Mucosa of stomach (tissue), 1 donor: ENCODE data around the gene FMO1.

Source experiments
- H3K27me3 ChIP-seq: one replicate; pipeline ENCODE4 v1.7.0; 2013; ENCODE audit warnings: mild to moderate bottlenecking, low read length; ENCODE audit not compliant: control insufficient read depth, insufficient read depth
- H3K36me3 ChIP-seq: one replicate; pipeline ENCODE4 v1.7.0; 2013; ENCODE audit warnings: low read length; ENCODE audit not compliant: control insufficient read depth, insufficient read depth
- H3K4me1 ChIP-seq: one replicate; pipeline ENCODE4 v1.7.0; 2013; ENCODE audit warnings: mild to moderate bottlenecking, low read length; ENCODE audit not compliant: control insufficient read depth, insufficient read depth
- H3K4me3 ChIP-seq: one replicate; pipeline ENCODE4 v1.7.0; 2013; ENCODE audit warnings: low read length
- H3K9ac ChIP-seq: one replicate; pipeline ENCODE4 v1.7.0; 2013; ENCODE audit warnings: mild to moderate bottlenecking, low read length, moderate library complexity
- H3K9me3 ChIP-seq: one replicate; pipeline ENCODE4 v1.7.0; 2013; ENCODE audit warnings: mild to moderate bottlenecking, low read length, moderate library complexity; ENCODE audit not compliant: control insufficient read depth
- donor health status: Pancreatic carcinoma.

FMO1 gene, protein sequence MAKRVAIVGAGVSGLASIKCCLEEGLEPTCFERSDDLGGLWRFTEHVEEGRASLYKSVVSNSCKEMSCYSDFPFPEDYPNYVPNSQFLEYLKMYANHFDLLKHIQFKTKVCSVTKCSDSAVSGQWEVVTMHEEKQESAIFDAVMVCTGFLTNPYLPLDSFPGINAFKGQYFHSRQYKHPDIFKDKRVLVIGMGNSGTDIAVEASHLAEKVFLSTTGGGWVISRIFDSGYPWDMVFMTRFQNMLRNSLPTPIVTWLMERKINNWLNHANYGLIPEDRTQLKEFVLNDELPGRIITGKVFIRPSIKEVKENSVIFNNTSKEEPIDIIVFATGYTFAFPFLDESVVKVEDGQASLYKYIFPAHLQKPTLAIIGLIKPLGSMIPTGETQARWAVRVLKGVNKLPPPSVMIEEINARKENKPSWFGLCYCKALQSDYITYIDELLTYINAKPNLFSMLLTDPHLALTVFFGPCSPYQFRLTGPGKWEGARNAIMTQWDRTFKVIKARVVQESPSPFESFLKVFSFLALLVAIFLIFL

DNA sequence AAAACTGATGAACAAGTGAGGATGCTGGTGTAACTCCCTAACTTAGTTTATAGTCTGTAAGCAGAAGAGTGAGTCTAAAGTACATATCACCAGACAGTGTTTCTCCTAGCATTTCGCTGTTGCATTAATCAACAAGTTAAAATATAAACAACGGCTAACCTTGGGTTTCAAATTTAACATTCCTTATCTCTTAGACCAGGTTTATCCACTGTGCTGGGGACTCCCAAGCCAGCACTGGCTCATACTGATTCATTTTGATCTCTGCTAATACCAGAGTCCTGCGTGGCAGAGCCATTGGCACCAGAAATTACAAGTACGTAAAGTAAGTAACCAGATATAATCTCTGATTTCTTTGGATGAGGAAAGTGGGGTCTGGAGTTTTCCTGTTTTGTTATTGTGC is at the start of gene FMO1:
Gene FMO1 (plus strand): TSS at position 193 of the 400 bp plus-strand sequence. CDS start 9,594 bp downstream, outside the sequence.
- Histone ChIP-seq H3K4me1 (no peaks in the 10 kb centered on the region), H3K4me3 (no peak within 1 kb of the TSS), H3K27me3 (peaks cover 3% of the 10 kb centered on the region), H3K9ac (no peak within 1 kb of the TSS), H3K9me3 (no peaks in the 10 kb centered on the region), H3K36me3 (no peaks in the 10 kb centered on the region)

DNA sequence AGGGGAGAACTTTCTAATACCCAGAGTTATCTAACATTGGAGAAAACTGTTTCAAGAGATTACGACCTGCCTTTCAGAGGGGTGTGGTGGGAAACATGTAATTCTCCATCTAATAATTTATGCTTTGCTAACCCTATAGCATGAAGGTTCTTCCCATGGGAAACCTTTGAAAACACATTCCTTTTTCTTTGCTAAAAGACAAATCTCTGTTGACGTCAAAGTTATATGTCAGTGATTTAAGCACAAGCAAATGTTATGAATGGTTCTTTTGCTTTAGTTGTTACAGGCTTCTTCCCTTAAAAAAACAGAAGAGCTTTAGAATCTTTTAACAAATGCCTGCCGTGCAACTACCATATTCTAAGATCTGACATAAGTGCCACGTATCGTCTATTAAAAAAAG is 44.0 kb upstream of the FMO1 start:
- Histone ChIP-seq H3K27me3 (no peaks in the 10 kb centered on the region), H3K9me3 (no peaks in the 10 kb centered on the region), H3K36me3 (no peaks in the 10 kb centered on the region), H3K9ac (no peak overlapping the region), H3K4me3 (no peak overlapping the region), H3K4me1 (peaks cover 32% of the 10 kb centered on the region)

- Histone ChIP-seq H3K9ac (no peak overlapping the region), H3K9me3 (no peaks in the 10 kb centered on the region), H3K4me3 (no peak overlapping the region), H3K4me1 (peaks cover 32% of the 10 kb centered on the region), H3K27me3 (no peaks in the 10 kb centered on the region), H3K36me3 (no peaks in the 10 kb centered on the region)
Measured at GRCh38 chr1:171206204-171206977, 41.9 kb upstream of the FMO1 start.

DNA sequence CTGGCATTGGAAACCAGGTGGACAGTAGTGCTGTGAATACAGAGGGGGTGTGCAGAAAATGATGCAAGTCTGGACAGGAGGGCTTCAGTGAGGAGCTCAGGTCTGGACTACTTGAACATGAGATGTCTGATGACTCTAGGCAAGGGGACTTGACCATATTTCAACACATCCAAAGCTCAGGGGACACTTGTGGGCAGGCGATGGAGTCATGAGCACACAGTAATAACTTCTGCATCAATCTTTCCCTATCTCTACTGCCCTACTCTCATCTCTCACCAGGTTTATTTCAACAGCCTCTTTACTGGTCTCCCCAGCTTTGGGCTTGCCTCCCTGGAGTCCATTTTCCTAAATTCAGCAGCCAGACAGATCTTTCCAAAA is 41.3 kb upstream of the FMO1 start:
- H3K4me3 ChIP-seq = no peak overlapping the region
- H3K36me3 ChIP-seq = no peaks in the 10 kb centered on the region
- peaks cover 32% of the 10 kb centered on the region for H3K4me1 ChIP-seq

GRCh38 chr1:171207377-171207776 is 40.9 kb upstream of the FMO1 start:
- Histone ChIP-seq H3K4me1 (peaks cover 32% of the 10 kb centered on the region), H3K36me3 (no peaks in the 10 kb centered on the region), H3K4me3 (no peak overlapping the region), H3K27me3 (no peaks in the 10 kb centered on the region), H3K9me3 (no peaks in the 10 kb centered on the region), H3K9ac (no peak overlapping the region)

More for the DNA sequence above, 41.3 kb upstream of the FMO1 start:
- Histone ChIP-seq H3K9me3 (no peaks in the 10 kb centered on the region), H3K9ac (no peak overlapping the region), H3K27me3 (no peaks in the 10 kb centered on the region)

DNA sequence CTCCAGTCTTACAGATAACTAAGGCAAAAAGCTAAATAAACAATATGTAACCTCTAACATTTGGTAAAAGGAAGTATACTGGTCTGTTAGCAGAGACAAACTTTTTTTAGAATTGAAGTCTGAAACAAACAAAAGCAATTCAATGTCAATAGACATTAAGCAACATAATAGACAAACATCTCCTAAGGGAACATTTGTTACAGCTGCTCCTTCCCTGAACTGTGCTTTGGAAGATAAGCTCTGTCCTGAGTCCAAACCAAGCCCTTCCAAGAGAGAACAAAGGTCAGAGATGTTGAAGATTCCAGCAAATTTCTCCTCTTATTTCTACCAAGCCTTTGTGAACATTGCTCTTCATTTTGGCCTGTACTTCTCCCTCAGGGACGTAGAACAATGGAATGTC is 37.9 kb upstream of the FMO1 start:
- no peaks in the 10 kb centered on the region for H3K9me3 ChIP-seq
- H3K27me3 ChIP-seq = no peaks in the 10 kb centered on the region
- H3K4me1 ChIP-seq = peaks cover 25% of the 10 kb centered on the region
- H3K36me3 ChIP-seq = no peaks in the 10 kb centered on the region
- no peak overlapping the region for H3K4me3 ChIP-seq
- no peak overlapping the region for H3K9ac ChIP-seq

- Histone ChIP-seq H3K36me3 (no peaks in the 10 kb centered on the region), H3K4me3 (no peak overlapping the region), H3K9me3 (no peaks in the 10 kb centered on the region), H3K27me3 (no peaks in the 10 kb centered on the region), H3K9ac (no peak overlapping the region), H3K4me1 (peaks cover 3% of the 10 kb centered on the region)
Measured at GRCh38 chr1:171212607-171213351, 35.5 kb upstream of the FMO1 start.

DNA sequence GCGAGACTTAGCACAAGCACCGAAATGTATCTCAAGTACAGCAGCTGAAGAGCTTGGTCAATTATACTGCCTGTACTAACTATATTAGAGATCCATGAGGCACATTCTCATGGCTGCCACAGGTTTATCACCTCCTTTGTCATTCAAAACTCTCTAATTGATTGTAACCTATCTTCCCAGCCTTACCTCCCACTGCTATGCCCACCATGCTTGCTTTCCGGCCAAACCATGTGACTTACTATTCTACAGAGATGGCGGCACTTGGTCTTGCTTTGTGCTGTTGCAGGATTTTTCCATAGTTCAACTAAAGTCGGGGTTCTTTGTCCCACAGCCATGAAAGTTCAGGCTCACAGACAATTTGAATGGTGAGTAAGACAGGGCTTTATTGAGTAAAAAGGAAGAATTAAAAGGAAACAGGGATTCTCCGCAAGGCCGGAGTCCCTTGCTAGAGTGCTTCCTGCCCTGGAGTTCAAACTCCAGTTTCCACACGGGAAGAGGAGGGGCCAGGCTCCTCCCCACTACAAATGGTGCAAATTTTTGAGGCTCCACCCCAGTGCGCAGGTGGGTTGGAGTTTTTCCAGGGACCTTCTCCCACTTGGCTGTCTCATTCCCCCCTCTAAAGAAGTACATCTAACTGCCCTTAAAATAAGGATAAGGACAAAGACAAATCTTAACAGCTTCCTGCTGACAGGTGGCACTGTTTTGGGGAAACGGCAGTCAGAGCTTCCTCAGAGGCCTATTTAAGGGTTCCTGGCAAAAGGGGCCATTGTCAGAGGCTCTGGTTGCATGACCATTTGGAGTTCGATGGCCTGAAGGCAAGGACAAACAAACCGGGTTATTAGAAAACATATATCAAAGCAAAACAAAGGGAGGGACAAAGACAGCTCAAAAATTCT is 34.5 kb upstream of the FMO1 start:
- H3K4me3 ChIP-seq = no peak overlapping the region

DNA sequence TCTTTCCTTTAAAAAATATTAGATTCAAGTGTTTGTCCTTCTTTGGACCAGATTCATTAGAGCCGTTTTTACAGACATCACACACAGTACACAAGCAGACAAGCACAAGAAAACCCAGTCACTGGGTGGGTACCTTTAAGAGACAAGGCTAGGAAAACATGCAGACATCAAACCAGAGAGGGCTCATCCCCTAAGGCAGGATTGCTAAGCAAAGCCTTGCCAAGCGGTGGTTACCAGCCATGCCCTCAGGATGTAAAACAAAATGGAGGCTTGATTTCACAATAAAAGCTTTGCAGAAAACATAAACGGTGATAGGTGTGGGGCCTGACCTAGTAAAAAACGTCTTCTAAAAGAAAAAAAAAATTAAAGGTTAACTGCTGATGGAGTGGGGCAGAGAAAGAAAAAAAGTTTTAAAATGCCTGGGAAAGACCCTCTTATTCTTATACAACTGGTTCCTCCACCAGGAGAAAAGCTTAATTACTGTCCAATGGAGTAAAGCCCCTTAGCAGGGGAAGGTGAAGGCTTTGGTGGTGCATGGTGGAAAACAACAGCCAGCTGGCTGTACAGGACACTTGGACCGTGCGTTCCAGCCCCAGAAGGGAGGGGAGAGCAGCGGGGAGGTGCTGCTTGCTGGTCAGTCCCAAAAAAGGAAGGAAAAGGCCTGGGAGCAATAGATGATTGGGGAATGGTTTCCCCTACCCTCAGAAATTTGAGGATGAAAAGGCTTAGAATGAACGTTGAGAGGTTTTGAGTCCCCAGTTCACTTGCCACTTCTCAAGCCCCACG is 30.4 kb upstream of the FMO1 start:
- no peaks in the 10 kb centered on the region for H3K27me3 ChIP-seq
- no peak overlapping the region for H3K9ac ChIP-seq
- H3K9me3 ChIP-seq = no peaks in the 10 kb centered on the region
- H3K4me1 ChIP-seq = peaks cover 38% of the 10 kb centered on the region
- H3K4me3 ChIP-seq = no peak overlapping the region
- H3K36me3 ChIP-seq = no peaks in the 10 kb centered on the region

More for the DNA sequence above, 34.5 kb upstream of the FMO1 start:
- Histone ChIP-seq H3K27me3 (no peaks in the 10 kb centered on the region), H3K9ac (no peak overlapping the region), H3K9me3 (no peaks in the 10 kb centered on the region), H3K36me3 (no peaks in the 10 kb centered on the region), H3K4me1 (peaks cover 6% of the 10 kb centered on the region)

DNA sequence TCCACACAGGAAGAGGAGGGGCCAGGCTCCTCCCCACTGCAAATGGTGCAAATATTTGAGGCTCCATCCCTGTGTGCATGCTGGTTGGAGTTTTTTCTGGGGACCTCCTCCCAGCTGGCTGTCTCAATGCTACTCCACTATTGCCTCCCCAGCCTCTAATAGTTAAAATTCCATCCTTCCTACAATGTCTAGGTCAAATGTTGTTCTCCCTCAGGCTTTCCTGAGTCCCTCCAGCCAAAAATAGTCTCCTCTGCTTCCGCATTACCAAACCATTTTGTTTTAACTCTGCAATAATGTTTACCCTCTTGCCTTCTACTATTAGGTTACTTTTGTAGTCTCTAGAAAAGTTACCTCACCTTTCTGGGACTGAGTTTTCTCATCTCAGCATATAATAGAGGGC is 29.6 kb upstream of the FMO1 start:
- H3K9ac ChIP-seq = no peak overlapping the region
- H3K4me1 ChIP-seq = peaks cover 40% of the 10 kb centered on the region
- H3K4me3 ChIP-seq = no peak overlapping the region
- no peaks in the 10 kb centered on the region for H3K9me3 ChIP-seq
- no peaks in the 10 kb centered on the region for H3K27me3 ChIP-seq
- H3K36me3 ChIP-seq = no peaks in the 10 kb centered on the region
